Breast epithelium (tissue), 4 donors: ENCODE results near the gene GPR35. TPM values are rescaled to one million over a fixed set of nuclear protein-coding genes. Genes with fewer than 3 reads are reported as not detected.

Experiments
- DNase-seq, 2 donors: peaks; one replicate each; pipeline ENCODE4 v3.0.0-alpha.2; 2019; ENCODE audit warnings: low spot score in 2 of 2
- H3K27ac ChIP-seq, 2 donors: fragments of 200-600 bp; sonication (generic) in 1 of 2; one replicate each; pipeline ENCODE4 v1.5.1; 2016 to 2019; ENCODE audit warnings: mild to moderate bottlenecking in 1 of 2
- H3K27me3 ChIP-seq, 2 donors: fragments of 200-600 bp; sonication (generic) in 1 of 2; one replicate each; pipeline versions ENCODE4 v1.5.1 to v1.6.0; 2017 to 2019; ENCODE audit warnings: control low read depth in 1 of 2, mild to moderate bottlenecking in 1 of 2
- H3K36me3 ChIP-seq: fragments of 200-600 bp; one replicate; pipeline ENCODE4 v1.5.1; 2019
- H3K4me1 ChIP-seq, 2 donors: fragments of 200-600 bp; sonication (generic); one replicate each; pipeline ENCODE4 v1.5.1; 2016 to 2019; ENCODE audit warnings: control low read depth in 1 of 2
- H3K4me3 ChIP-seq, 3 donors: fragments of 200-600 bp; sonication (generic); 1 replicate in 2 of 3; 2 replicates in 1 of 3; pipeline ENCODE4 v1.5.1; 2016 to 2019; ENCODE audit warnings: mild to moderate bottlenecking in 3 of 3, moderate library complexity in 2 of 3
- H3K9me3 ChIP-seq, 2 donors: fragments of 200-600 bp; sonication (generic) in 1 of 2; one replicate each; pipeline ENCODE4 v1.5.1; 2016 to 2019; ENCODE audit warnings: control low read depth in 1 of 2
- POLR2A ChIP-seq: fragments of 450-650 bp; IDR thresholded peaks from one replicate; pipeline ENCODE4 v1.6.1; 2016; ENCODE audit warnings: antibody characterized with exemption, mild to moderate bottlenecking, moderate library complexity
- POLR2AphosphoS5 ChIP-seq, 3 donors: sonication (generic); formaldehyde crosslinking; IDR thresholded peaks; one replicate each; pipeline ENCODE4 v1.6.1; 2017; ENCODE audit warnings: antibody characterized with exemption in 3 of 3
- intact Hi-C: fragments of 100-400 bp; cut with DNase I; formaldehyde crosslinking; loops from one replicate; pipeline ENCODE4 v1.15.1; 2023; ENCODE audit warnings: low total_unique reads
- total RNA-seq, 3 donors: library from RNA; depleted of rRNA; stranded (reverse); fragments of >200 nt; gene quantifications; one replicate each; pipeline ENCODE4 v1.1.0, GENCODE V29; 2016
- TF ChIP-seq, protein P1 (sequence below), 3 donors: fragments of 450-650 bp; IDR thresholded peaks; one replicate each; pipeline ENCODE4 v1.5.1; 2016 to 2017; ENCODE audit warnings: antibody characterized with exemption in 3 of 3, mild to moderate bottlenecking in 3 of 3, moderate library complexity in 3 of 3

Gene GPR35
- total RNA-seq, 3 donors from 2014 or later: 1.6 to 4.7 (median 2.6) TPM

DNA sequence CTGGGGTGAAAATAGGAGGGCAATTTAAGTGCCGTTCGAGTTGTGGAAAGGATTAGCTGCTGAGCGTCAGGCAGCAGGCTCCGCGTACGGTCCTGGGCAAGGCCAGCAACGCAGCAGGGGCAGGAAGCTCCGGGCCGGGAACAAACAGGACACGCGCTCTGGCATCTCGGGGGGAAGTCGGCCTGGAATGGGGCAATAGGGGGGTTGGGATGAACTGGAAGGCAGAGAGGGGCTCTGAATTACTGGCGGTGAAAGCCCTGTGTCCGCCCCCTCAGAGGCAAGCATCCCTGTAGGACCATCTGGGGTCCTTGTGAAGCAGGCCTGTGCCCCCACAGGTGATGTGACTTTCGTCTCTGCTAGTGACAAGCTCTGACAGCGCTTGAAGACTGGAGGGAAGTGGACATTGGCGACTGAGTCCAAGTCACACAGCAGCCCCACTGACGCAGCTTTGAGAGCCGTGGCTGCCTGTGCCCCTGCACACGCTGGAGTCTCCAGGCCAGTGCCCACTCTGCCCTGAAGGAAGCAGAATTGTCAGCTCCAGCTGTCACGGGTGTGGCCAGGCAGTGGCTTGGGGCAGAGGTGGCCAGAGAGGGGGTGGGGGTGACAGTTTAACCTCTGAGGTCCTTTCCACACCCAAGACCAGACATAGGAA is 22.3 kb downstream of the GPR35 start:
- Histone ChIP-seq H3K4me1 (no peaks in the 10 kb centered on the region), H3K9me3 (no peaks in the 10 kb centered on the region), H3K27me3 (peaks cover 0 to 66% of the 10 kb centered on the region in 2 donors), H3K27ac (no peak overlapping the region), H3K36me3 (no peaks in the 10 kb centered on the region), H3K4me3 (no peak overlapping the region)
- DNase-seq: no peak
- intact Hi-C loops: no loop called here
- TF ChIP-seq POLR2AphosphoS5 (IDR thresholded peaks at IDR 0.05) (no peak), POLR2A (no peak)
- TF ChIP-seq, protein P1, sequence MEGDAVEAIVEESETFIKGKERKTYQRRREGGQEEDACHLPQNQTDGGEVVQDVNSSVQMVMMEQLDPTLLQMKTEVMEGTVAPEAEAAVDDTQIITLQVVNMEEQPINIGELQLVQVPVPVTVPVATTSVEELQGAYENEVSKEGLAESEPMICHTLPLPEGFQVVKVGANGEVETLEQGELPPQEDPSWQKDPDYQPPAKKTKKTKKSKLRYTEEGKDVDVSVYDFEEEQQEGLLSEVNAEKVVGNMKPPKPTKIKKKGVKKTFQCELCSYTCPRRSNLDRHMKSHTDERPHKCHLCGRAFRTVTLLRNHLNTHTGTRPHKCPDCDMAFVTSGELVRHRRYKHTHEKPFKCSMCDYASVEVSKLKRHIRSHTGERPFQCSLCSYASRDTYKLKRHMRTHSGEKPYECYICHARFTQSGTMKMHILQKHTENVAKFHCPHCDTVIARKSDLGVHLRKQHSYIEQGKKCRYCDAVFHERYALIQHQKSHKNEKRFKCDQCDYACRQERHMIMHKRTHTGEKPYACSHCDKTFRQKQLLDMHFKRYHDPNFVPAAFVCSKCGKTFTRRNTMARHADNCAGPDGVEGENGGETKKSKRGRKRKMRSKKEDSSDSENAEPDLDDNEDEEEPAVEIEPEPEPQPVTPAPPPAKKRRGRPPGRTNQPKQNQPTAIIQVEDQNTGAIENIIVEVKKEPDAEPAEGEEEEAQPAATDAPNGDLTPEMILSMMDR (IDR thresholded peaks at IDR 0.05): no peak

DNA sequence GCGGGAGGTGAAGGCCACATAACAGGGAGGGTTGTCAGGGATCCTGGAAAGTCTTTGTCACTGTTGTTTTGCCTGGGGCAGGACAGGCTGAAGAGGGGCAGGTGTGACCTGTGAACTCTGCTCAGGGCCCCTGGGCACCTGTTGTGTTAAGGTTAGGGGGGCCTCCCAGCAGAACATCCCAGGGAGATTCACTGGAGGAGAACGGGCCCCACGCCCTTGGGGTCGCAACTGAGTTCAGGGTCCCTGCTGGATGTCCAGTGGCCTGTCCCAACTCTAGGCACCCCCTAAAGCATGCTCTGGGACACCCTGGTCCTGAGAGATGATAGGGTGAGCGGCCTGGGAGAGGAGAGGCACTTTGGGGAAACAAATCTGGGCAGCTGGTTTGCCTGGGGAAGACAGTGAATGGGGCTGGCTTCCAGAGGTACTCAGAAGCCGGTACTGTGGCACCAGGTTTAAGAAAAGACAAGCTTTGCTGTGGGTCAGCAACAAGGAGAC is 22.9 kb downstream of the GPR35 start:
- H3K27ac ChIP-seq: no peak overlapping the region
- intact Hi-C loops: no loop called here
- H3K27me3 ChIP-seq: peaks cover 0 to 62% of the 10 kb centered on the region in 2 donors
- no peaks in the 10 kb centered on the region for H3K36me3 ChIP-seq
- DNase-seq: peak in 1 of 2 donors; percentile 4
- H3K4me1 ChIP-seq: no peaks in the 10 kb centered on the region
- H3K9me3 ChIP-seq: no peaks in the 10 kb centered on the region
- TF ChIP-seq, protein P1 (IDR thresholded peaks at IDR 0.05): no peak
- TF ChIP-seq POLR2A (no peak), POLR2AphosphoS5 (IDR thresholded peaks at IDR 0.05) (no peak)
- H3K4me3 ChIP-seq: no peak overlapping the region

DNA sequence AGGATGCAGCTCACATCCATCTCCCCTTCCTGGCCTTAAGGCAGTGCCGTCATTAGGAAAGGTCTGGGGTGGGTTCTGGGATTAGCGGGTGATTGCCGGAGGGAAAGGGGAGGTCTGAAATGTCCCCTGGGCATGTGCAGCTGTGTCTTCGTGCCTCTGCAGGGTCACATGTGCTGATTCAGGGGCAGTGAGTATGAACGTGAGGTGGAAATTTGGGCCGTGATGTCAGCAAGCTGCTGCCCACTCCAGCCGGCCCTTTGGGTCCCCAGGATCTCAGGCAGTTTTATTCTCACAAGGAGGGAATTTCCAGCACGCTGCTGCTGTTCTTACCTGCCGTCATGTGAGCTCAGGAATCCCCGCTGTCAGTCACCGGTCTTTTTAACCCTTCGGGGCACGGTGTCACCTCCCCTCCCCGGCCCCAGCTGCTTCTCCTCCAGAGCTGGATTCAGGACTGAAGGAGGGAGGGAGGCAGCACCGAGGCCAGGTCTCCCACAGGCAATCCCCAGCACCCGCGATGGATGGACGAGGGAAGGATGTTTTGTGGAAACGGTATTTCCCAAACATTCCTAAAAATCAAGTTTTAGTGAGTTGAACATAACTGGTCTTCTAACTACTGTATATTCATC is 23.5 kb downstream of the GPR35 start:
- no peak overlapping the region for H3K27ac ChIP-seq
- no peaks in the 10 kb centered on the region for H3K9me3 ChIP-seq
- TF ChIP-seq, protein P1 (IDR thresholded peaks at IDR 0.05): no peak
- TF ChIP-seq POLR2AphosphoS5 (IDR thresholded peaks at IDR 0.05) (no peak), POLR2A (no peak)
- intact Hi-C loops: no loop called here
- no peaks in the 10 kb centered on the region for H3K36me3 ChIP-seq
- H3K4me3 ChIP-seq: no peak overlapping the region
- peaks cover 0 to 60% of the 10 kb centered on the region in 2 donors for H3K27me3 ChIP-seq
- no peaks in the 10 kb centered on the region for H3K4me1 ChIP-seq
- no peak for DNase-seq

DNA sequence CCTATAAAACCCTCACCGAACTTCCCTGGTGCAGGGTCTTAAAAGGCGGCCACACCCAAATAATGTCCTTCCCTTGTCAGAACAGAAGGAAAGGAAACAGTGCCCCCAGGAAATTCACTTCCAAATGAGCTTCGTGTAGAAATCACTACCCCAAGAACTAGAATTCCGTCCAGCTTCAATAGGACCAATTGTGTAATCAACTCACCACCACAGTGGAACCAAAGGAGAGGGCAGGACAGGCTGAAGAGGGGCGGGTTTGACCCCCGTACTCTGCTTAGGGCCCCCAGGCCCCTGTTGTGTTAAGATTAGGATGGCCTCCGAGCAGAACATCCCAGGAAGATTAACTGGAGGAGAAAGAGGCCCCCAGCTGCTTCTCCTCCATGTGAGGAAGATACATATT is 24.1 kb downstream of the GPR35 start:
- intact Hi-C loops: no loop called here
- DNase-seq: no peak
- no peak overlapping the region for H3K4me3 ChIP-seq
- peaks cover 0 to 54% of the 10 kb centered on the region in 2 donors for H3K27me3 ChIP-seq
- H3K9me3 ChIP-seq: no peaks in the 10 kb centered on the region
- H3K4me1 ChIP-seq: no peaks in the 10 kb centered on the region
- H3K36me3 ChIP-seq: no peaks in the 10 kb centered on the region
- TF ChIP-seq POLR2AphosphoS5 (IDR thresholded peaks at IDR 0.05) (no peak), POLR2A (no peak)
- TF ChIP-seq, protein P1 (IDR thresholded peaks at IDR 0.05): no peak
- H3K27ac ChIP-seq: no peak overlapping the region

DNA sequence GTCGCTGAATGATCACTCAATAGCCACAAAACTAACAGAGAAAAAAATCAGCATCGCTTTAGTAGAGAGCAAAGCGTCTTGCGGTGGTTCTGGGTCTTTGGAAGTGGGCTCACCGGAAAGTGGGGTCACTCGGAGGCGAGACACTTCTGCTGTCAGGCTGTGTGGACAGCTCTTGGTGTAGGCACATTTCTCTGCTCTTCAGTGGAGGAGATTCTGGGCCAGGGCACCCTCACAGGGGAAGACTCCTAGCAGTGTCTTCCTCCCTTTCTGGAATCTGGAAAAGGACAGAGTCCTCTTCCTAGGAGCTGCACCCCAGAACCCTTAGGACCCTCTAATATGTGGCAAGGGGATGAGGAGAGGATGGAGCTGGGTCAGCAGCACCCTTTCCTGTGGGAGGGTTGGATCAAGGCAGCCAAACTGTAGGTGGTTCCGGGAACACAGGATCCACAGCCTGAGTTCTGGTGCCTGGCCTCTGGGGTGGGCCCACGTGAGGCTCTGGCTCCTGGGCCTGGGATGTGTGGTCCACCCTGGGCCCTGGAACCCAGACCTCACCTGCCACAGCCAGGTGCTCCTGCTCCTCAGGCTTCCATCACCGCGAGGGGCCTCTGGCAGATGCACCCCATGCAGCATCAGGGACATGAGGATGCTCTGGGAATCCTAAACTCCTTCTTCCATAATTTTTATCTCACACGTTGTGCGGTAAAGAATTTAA is 25.1 kb downstream of the GPR35 start:
- H3K36me3 ChIP-seq: no peaks in the 10 kb centered on the region
- H3K27ac ChIP-seq: no peak overlapping the region
- no peaks in the 10 kb centered on the region for H3K9me3 ChIP-seq
- DNase-seq: no peak
- intact Hi-C loops: no loop called here
- no peaks in the 10 kb centered on the region for H3K4me1 ChIP-seq
- H3K27me3 ChIP-seq: peaks cover 0 to 46% of the 10 kb centered on the region in 2 donors
- H3K4me3 ChIP-seq: no peak overlapping the region
- TF ChIP-seq POLR2A: no peak
- no peak for TF ChIP-seq POLR2AphosphoS5 (IDR thresholded peaks at IDR 0.05)
- TF ChIP-seq, protein P1 (IDR thresholded peaks at IDR 0.05): no peak
